ENCODE measurements around the gene VWDE. TPM values are rescaled to one million over a fixed set of nuclear protein-coding genes. Genes with fewer than 3 reads are reported as not detected.
"Not testable (repeated sequence)": the region's sequence is repeated elsewhere in the genome, so short reads cannot be mapped to it uniquely, and the experiment has no call there.

The VWDE gene
- total RNA-seq, 5 donors from 2014 or later (not counting 1 experiment from before 2014, with no cell fraction given), result 0.13 to 5.0 (median 0.79) TPM

DNA sequence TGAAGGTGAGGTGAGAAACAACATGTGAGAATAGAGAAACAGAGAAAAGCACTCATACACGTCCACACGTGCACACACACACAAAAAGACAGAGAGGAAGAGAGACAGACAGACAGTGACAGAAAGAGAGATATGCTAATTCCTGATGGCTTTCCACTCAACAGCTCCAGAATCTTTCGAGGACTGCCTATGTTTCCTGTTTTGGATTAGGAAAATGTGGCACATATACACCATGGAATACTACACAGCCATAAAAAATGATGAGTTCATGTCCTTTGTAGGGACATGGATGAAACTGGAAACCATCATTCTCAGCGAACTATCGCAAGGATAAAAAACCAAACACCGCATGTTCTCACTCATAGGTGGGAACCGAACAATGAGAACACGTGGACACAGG lies 4.0 kb upstream of the VWDE start:
- no CpG with 5 or more reads among the region's 8 CpGs for WGBS (ENCODE audit: insufficient coverage)
- DNase-seq; ATAC-seq (replicated peaks in 1 of 4); H3K9me3 ChIP-seq; H3K36me3 ChIP-seq (ENCODE audit: control insufficient read depth in 2 of 2, extremely low read depth in 1 of 2, insufficient read depth in 1 of 2, low read length in 1 of 2); H3K9me3 Mint-ChIP-seq; POLR2A ChIA-PET; H3K4me3 ChIP-seq (ENCODE audit: control insufficient read depth in 1 of 2, extremely low read depth in 1 of 2, low read length in 1 of 2); H3K27ac Mint-ChIP-seq; H3K27ac ChIP-seq (ENCODE audit: low read length); H3K36me3 Mint-ChIP-seq; H3K4me3 Mint-ChIP-seq; CTCF ChIA-PET: not testable (repeated sequence)
- Histone ChIP-seq H3K4me1 (ENCODE audit: control insufficient read depth in 1 of 2, extremely low read depth in 1 of 2, insufficient read depth in 2 of 2, low read length in 2 of 2) (peaks cover 3 to 15% of the 10 kb centered on the region in 2 experiments), H3K27me3 (replicated peaks in 1 of 2; ENCODE audit: control insufficient read depth in 2 of 2, extremely low read depth in 1 of 2, insufficient read depth in 2 of 2, low read length in 1 of 2) (peaks cover 0 to 11% of the 10 kb centered on the region in 2 experiments)
- Mint-ChIP-seq H3K4me1 (peaks cover 15 to 18% (median 16%) of the 10 kb centered on the region in 3 donors), H3K27me3 (peaks cover 5 to 12% of the 10 kb centered on the region in 2 donors)

- ATAC-seq (replicated peaks in 1 of 4), result no peak
- peaks cover 15 to 24% (median 16%) of the 10 kb centered on the region in 3 donors for H3K4me1 Mint-ChIP-seq
- H3K9me3 Mint-ChIP-seq, result peaks cover 6 to 15% (median 7%) of the 10 kb centered on the region in 3 donors
- H3K27me3 Mint-ChIP-seq, result peaks cover 8 to 36% of the 10 kb centered on the region in 2 donors
- ChIA-PET POLR2A (interaction anchor here in 1 of 2 donors (0.5 kb wide), 1 partner anchor 370 kb away, joined by 3 read pairs; no protein-coding TSS in a partner anchor), CTCF (no interaction called here)
- Histone ChIP-seq H3K27ac (ENCODE audit: low read length) (no peak overlapping the region), H3K9me3 (no peaks in the 10 kb centered on the region), H3K4me3 (ENCODE audit: control insufficient read depth in 1 of 2, extremely low read depth in 1 of 2, low read length in 1 of 2) (no peak overlapping the region), H3K27me3 (replicated peaks in 1 of 2; ENCODE audit: control insufficient read depth in 2 of 2, extremely low read depth in 1 of 2, insufficient read depth in 2 of 2, low read length in 1 of 2) (peaks cover 0 to 11% of the 10 kb centered on the region in 2 experiments), H3K4me1 (ENCODE audit: control insufficient read depth in 1 of 2, extremely low read depth in 1 of 2, insufficient read depth in 2 of 2, low read length in 2 of 2) (peaks cover 3 to 15% of the 10 kb centered on the region in 2 experiments), H3K36me3 (ENCODE audit: control insufficient read depth in 2 of 2, extremely low read depth in 1 of 2, insufficient read depth in 1 of 2, low read length in 1 of 2) (no peaks in the 10 kb centered on the region)
- no peak overlapping the region for H3K4me3 Mint-ChIP-seq
- no CpG with 5 or more reads among the region's 3 CpGs for WGBS (ENCODE audit: insufficient coverage)
- H3K27ac Mint-ChIP-seq, result no peak overlapping the region
- H3K36me3 Mint-ChIP-seq, result peaks cover 13% of the 10 kb centered on the region
- DNase-seq, result no peak
Measured at GRCh38 chr7:12402365-12402725, 1.3 kb downstream of the VWDE start.

DNA sequence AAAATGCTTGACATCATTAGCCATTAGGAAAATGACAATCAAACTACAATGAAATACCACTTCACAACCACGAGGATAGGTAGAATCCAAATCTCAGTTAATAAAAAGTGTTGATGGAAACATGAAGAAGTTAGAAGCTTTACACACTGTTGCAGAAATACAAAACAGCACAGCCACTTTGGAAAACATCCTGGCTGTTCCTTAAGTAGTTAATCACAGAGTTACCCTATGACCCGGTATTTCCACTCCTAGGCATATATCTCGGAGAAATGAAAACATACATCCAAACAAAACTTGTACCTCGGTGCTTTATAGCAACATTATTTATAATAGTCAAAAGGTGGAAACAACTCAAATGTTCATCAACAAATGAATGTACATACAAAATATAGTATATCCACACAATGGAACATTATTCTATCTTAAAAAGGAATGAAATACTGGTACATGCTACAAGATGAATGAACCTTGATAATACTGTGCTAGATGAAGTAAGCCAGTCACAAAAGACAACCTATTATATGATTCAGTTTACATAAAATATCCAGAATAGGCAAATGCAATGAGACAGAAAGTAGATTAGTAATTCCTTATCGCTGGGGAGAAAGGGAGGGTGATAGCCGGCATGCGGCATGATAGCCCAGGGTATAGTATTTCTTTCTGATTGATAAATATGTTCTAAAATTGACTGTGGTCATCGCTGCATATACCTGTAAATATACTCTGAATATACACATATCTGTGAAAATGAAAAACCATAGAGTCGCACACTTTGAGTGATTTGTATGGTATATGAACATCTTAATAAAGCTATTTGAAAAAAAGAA lies 1.9 kb downstream of the VWDE start:
- H3K4me1 Mint-ChIP-seq, result peaks cover 15 to 24% (median 16%) of the 10 kb centered on the region in 3 donors
- CTCF ChIA-PET, result no interaction called here
- no peak overlapping the region for H3K27ac ChIP-seq (ENCODE audit: low read length)

DNA sequence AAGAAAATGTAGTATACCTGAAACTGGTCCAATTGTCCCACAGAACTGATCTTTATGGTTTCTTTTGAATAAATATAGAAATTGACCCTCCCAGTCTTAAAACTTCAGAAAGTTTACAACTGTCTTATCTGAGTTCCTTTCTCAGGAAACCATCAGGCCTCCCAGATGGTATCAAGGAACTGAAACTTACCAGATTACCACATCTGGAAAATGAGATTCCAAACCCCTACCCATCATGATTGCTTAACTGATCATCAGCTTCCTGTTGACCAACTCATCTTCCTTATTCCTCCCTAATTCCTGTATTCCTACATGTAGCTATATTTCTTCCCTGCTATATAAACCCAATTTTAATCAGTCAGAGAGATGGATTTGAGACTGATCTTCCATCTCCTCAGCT lies 5.5 kb downstream of the VWDE start:
- Histone ChIP-seq H3K9me3 (no peaks in the 10 kb centered on the region), H3K4me1 (ENCODE audit: control insufficient read depth in 1 of 2, extremely low read depth in 1 of 2, insufficient read depth in 2 of 2, low read length in 2 of 2) (peaks cover 2% of the 10 kb centered on the region in 2 experiments), H3K27ac (ENCODE audit: low read length) (no peak overlapping the region), H3K27me3 (replicated peaks in 1 of 2; ENCODE audit: control insufficient read depth in 2 of 2, extremely low read depth in 1 of 2, insufficient read depth in 2 of 2, low read length in 1 of 2) (no peaks in the 10 kb centered on the region), H3K4me3 (ENCODE audit: control insufficient read depth in 1 of 2, extremely low read depth in 1 of 2, low read length in 1 of 2) (no peak overlapping the region), H3K36me3 (ENCODE audit: control insufficient read depth in 2 of 2, extremely low read depth in 1 of 2, insufficient read depth in 1 of 2, low read length in 1 of 2) (no peaks in the 10 kb centered on the region)
- ChIA-PET CTCF (no interaction called here), POLR2A (no interaction called here)
- Mint-ChIP-seq H3K27me3 (peaks cover 4 to 34% of the 10 kb centered on the region in 2 donors), H3K9me3 (peaks cover 6 to 16% (median 11%) of the 10 kb centered on the region in 3 donors), H3K4me3 (no peak overlapping the region), H3K36me3 (peaks cover 13% of the 10 kb centered on the region), H3K4me1 (peaks cover 5 to 11% (median 6%) of the 10 kb centered on the region in 3 donors), H3K27ac (no peak overlapping the region)
- ATAC-seq (replicated peaks in 1 of 4) (no peak), DNase-seq (no peak)

More for the DNA sequence above, 1.9 kb downstream of the VWDE start:
- Mint-ChIP-seq H3K27me3 (peaks cover 8 to 36% of the 10 kb centered on the region in 2 donors), H3K4me3 (no peak overlapping the region), H3K27ac (no peak overlapping the region), H3K36me3 (peaks cover 13% of the 10 kb centered on the region), H3K9me3 (peaks cover 6 to 16% (median 11%) of the 10 kb centered on the region in 3 donors)
- DNase-seq, result no peak
- POLR2A ChIA-PET, result interaction anchor here in 1 of 2 donors (0.5 kb wide), 1 partner anchor 369 kb away, joined by 3 read pairs; no protein-coding TSS in a partner anchor
- no peaks in the 10 kb centered on the region for H3K36me3 ChIP-seq (ENCODE audit: control insufficient read depth in 2 of 2, extremely low read depth in 1 of 2, insufficient read depth in 1 of 2, low read length in 1 of 2)
- no peaks in the 10 kb centered on the region for H3K9me3 ChIP-seq
- peaks cover 3 to 15% of the 10 kb centered on the region in 2 experiments for H3K4me1 ChIP-seq (ENCODE audit: control insufficient read depth in 1 of 2, extremely low read depth in 1 of 2, insufficient read depth in 2 of 2, low read length in 2 of 2)
- no peak for ATAC-seq (replicated peaks in 1 of 4)
- H3K27me3 ChIP-seq (replicated peaks in 1 of 2; ENCODE audit: control insufficient read depth in 2 of 2, extremely low read depth in 1 of 2, insufficient read depth in 2 of 2, low read length in 1 of 2), result peaks cover 0 to 11% of the 10 kb centered on the region in 2 experiments
- no peak overlapping the region for H3K4me3 ChIP-seq (ENCODE audit: control insufficient read depth in 1 of 2, extremely low read depth in 1 of 2, low read length in 1 of 2)
- no CpG with 5 or more reads among the region's 9 CpGs for WGBS (ENCODE audit: insufficient coverage)

GRCh38 chr7:12397671-12398070 lies 6.0 kb downstream of the VWDE start:
- Histone ChIP-seq H3K9me3 (no peaks in the 10 kb centered on the region), H3K27ac (ENCODE audit: low read length) (no peak overlapping the region), H3K4me1 (ENCODE audit: control insufficient read depth in 1 of 2, extremely low read depth in 1 of 2, insufficient read depth in 2 of 2, low read length in 2 of 2) (no peaks in the 10 kb centered on the region), H3K27me3 (replicated peaks in 1 of 2; ENCODE audit: control insufficient read depth in 2 of 2, extremely low read depth in 1 of 2, insufficient read depth in 2 of 2, low read length in 1 of 2) (no peaks in the 10 kb centered on the region), H3K36me3 (ENCODE audit: control insufficient read depth in 2 of 2, extremely low read depth in 1 of 2, insufficient read depth in 1 of 2, low read length in 1 of 2) (no peaks in the 10 kb centered on the region), H3K4me3 (ENCODE audit: control insufficient read depth in 1 of 2, extremely low read depth in 1 of 2, low read length in 1 of 2) (no peak overlapping the region)
- Mint-ChIP-seq H3K4me1 (peaks cover under 1 to 6% (median under 1%) of the 10 kb centered on the region in 3 donors), H3K36me3 (peaks cover 13% of the 10 kb centered on the region), H3K9me3 (peaks cover 6 to 16% (median 11%) of the 10 kb centered on the region in 3 donors), H3K4me3 (no peak overlapping the region), H3K27ac (no peak overlapping the region), H3K27me3 (peaks cover 3 to 29% of the 10 kb centered on the region in 2 donors)
- ATAC-seq (replicated peaks in 1 of 4), result no peak
- DNase-seq, result no peak
- ChIA-PET CTCF (no interaction called here), POLR2A (no interaction called here)
- WGBS (ENCODE audit: insufficient coverage), result 80% methylated on average over 1 of the region's 4 CpGs

DNA sequence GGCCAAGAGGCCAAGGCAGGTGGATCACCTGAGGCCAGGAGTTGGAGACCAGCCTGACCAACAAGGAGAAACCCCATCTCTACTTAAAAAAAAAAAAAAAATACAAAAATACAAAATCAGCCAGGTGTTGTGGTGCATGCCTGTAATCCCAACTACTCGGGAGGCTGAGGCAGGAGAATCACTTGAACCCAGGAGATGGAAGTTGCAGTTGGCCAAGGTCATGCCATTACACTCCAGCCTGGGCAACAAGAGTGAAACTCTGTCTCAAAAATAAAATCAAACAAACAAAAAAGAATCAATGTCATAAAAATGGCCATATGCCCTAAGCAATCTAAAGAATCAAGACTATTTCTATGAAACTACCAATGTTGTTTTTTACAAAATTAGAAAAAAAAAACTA lies 7.0 kb downstream of the VWDE start:
- H3K27me3 ChIP-seq (replicated peaks in 1 of 2; ENCODE audit: control insufficient read depth in 2 of 2, extremely low read depth in 1 of 2, insufficient read depth in 2 of 2, low read length in 1 of 2); H3K4me1 Mint-ChIP-seq; H3K4me1 ChIP-seq (ENCODE audit: control insufficient read depth in 1 of 2, extremely low read depth in 1 of 2, insufficient read depth in 2 of 2, low read length in 2 of 2); H3K36me3 ChIP-seq (ENCODE audit: control insufficient read depth in 2 of 2, extremely low read depth in 1 of 2, insufficient read depth in 1 of 2, low read length in 1 of 2); H3K27ac ChIP-seq (ENCODE audit: low read length); CTCF ChIA-PET; POLR2A ChIA-PET; ATAC-seq (replicated peaks in 1 of 4); H3K4me3 ChIP-seq (ENCODE audit: control insufficient read depth in 1 of 2, extremely low read depth in 1 of 2, low read length in 1 of 2); DNase-seq; H3K4me3 Mint-ChIP-seq; H3K27ac Mint-ChIP-seq; H3K9me3 ChIP-seq: not testable (repeated sequence)
- WGBS (ENCODE audit: insufficient coverage), result 100% methylated on average over 1 of the region's 1 CpG
- Mint-ChIP-seq H3K27me3 (peaks cover 3 to 22% of the 10 kb centered on the region in 2 donors), H3K36me3 (peaks cover 13% of the 10 kb centered on the region), H3K9me3 (peaks cover 6 to 16% (median 11%) of the 10 kb centered on the region in 3 donors)

Measured in T-cell (primary cell).